Esophagus (tissue), 2 donors: Measurements from ENCODE around the gene PIGU. TPM values are rescaled to one million over a fixed set of nuclear protein-coding genes. Genes with fewer than 3 reads are reported as not detected.
A peak's percentile ranks its signal among the peaks of the same experiment; 100 is the strongest.

Experiments used
- H3K27ac ChIP-seq, 2 donors: one replicate each; pipeline ENCODE4 v1.5.1; 2013; ENCODE audit warnings: low read depth in 2 of 2, mild to moderate bottlenecking in 2 of 2, inconsistent platforms in 1 of 2, low read length in 1 of 2, moderate library complexity in 1 of 2
- H3K27me3 ChIP-seq, 2 donors: one replicate each; pipeline ENCODE4 v1.6.1; 2013; ENCODE audit warnings: low read length in 2 of 2, control low read depth in 1 of 2, mild to moderate bottlenecking in 1 of 2; ENCODE audit not compliant: insufficient read depth in 2 of 2, control insufficient read depth in 1 of 2
- H3K36me3 ChIP-seq, 2 donors: one replicate each; pipeline ENCODE4 v1.6.1; 2013; ENCODE audit warnings: low read length in 1 of 2; ENCODE audit not compliant: control insufficient read depth in 2 of 2, insufficient read depth in 2 of 2
- H3K4me1 ChIP-seq, 2 donors: one replicate each; pipeline ENCODE4 v1.6.1; 2013; ENCODE audit warnings: low read length in 1 of 2; ENCODE audit not compliant: control insufficient read depth in 2 of 2, insufficient read depth in 2 of 2
- H3K4me3 ChIP-seq, 2 donors: one replicate each; pipeline ENCODE4 v1.5.1; 2013; ENCODE audit warnings: low read length in 2 of 2, mild to moderate bottlenecking in 2 of 2, low read depth in 1 of 2, moderate library complexity in 1 of 2
- H3K9me3 ChIP-seq, 2 donors: one replicate each; pipeline ENCODE4 v1.6.1; 2013; ENCODE audit warnings: mild to moderate bottlenecking in 2 of 2, low read depth in 1 of 2, low read length in 1 of 2, moderate library complexity in 1 of 2; ENCODE audit not compliant: control insufficient read depth in 2 of 2, insufficient read depth in 1 of 2
- WGBS, 2 donors: extraction: QIAGEN DNeasy Blood & Tissue Kit; methylation state at CpG; one replicate each; pipeline ENCODE4 v1.1.7; 2013; 5-methylcytosine and 5-hydroxymethylcytosine counted together
- polyA plus RNA-seq, 2 donors: library from polyadenylated mRNA; stranded (reverse); fragments of 200-250 nt; gene quantifications; one replicate each; pipeline ENCODE4 v1.2.3, GENCODE V29; 2013
- donor health status: healthy with polysubstance abuse.
- donor health status: Bipolar disorder and iron deficiency.

PIGU gene
- polyA plus RNA-seq, 2 donors: 14.2 to 22.5 TPM

GRCh38 chr20:34629342-34629741 lies 47.5 kb downstream of the PIGU start:
- Histone ChIP-seq H3K9me3 (no peaks in the 10 kb centered on the region), H3K27ac (peak overlapping the region in 1 of 2 donors; percentile 24), H3K4me1 (peaks cover 0 to 2% of the 10 kb centered on the region in 2 donors), H3K27me3 (no peaks in the 10 kb centered on the region), H3K36me3 (no peaks in the 10 kb centered on the region), H3K4me3 (no peak overlapping the region)
- WGBS, 2 donors: 35 to 48% methylated on average over 1 of the region's 1 CpG

DNA sequence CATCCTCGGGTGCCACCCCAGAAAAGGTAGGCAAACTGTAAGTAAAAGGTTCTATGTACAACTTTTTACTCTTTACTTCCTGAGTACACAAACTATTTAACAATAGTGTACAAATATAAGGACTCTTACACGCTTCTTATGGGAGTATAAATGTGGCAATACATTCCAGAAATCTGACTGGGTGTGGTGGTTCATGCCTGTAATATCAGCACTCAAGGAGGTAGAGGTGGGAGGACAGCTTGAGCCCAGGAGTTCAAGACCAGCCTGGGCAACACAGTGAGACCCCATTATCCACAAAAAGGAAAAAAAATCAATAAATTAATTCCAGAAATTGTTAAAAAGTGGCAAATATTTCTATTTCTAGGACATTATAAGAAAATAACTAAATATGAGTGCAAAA lies 48.9 kb downstream of the PIGU start:
- Histone ChIP-seq H3K27me3 (no peaks in the 10 kb centered on the region), H3K27ac (no peak overlapping the region)
- 65 to 71% methylated on average over 2 of the region's 2 CpGs for WGBS, 2 donors

DNA sequence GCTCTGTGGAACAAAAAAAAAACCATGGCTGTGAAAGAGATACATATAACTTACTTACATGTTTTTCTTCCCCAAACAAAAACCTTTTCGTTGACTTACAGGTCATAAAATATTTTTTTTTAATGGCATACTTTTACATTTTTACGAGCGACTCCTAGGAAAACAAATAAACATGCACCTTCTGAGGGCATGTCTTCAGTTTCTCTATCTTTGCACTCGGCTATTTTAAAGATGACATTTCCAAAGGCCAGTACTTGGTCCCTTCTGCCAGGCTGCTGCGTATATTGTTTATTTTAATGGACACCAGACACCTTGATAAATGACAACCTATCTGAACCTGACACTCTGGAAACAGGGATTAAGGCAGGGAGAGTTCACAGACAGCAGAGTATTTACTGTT lies 49.4 kb downstream of the PIGU start:
- 65 to 71% methylated on average over 5 of the region's 5 CpGs for WGBS, 2 donors
- Histone ChIP-seq H3K4me3 (no peak overlapping the region), H3K9me3 (no peaks in the 10 kb centered on the region), H3K27me3 (no peaks in the 10 kb centered on the region), H3K36me3 (no peaks in the 10 kb centered on the region), H3K4me1 (peaks cover 0 to 2% of the 10 kb centered on the region in 2 donors), H3K27ac (no peak overlapping the region)

More for the DNA sequence above, 48.9 kb downstream of the PIGU start:
- Histone ChIP-seq H3K4me3 (no peak overlapping the region), H3K36me3 (no peaks in the 10 kb centered on the region), H3K9me3 (no peaks in the 10 kb centered on the region), H3K4me1 (peaks cover 0 to 2% of the 10 kb centered on the region in 2 donors)

DNA sequence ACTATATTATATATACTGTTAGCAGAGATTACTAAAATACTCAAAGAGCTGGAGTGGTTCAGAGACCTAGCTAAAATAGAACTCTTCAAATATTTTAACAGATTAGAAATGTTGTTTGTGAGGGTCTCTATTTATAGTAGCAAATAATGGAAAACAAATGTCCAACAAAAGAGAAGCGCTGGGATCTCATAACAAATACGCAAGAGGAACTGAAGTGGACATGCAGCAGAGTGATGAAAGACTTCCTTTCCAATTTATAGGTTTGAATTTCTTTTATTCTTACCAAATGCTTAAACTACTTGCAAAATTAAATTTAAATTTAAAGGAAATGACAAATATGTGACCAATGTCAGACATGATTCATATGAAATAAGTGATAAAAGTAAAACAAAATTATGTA lies 49.9 kb downstream of the PIGU start:
- Histone ChIP-seq H3K4me1 (peaks cover 0 to 2% of the 10 kb centered on the region in 2 donors), H3K36me3 (no peaks in the 10 kb centered on the region), H3K9me3 (no peaks in the 10 kb centered on the region), H3K27ac (no peak overlapping the region), H3K27me3 (no peaks in the 10 kb centered on the region), H3K4me3 (no peak overlapping the region)
- 86 to 88% methylated on average over 2 of the region's 2 CpGs for WGBS, 2 donors

DNA sequence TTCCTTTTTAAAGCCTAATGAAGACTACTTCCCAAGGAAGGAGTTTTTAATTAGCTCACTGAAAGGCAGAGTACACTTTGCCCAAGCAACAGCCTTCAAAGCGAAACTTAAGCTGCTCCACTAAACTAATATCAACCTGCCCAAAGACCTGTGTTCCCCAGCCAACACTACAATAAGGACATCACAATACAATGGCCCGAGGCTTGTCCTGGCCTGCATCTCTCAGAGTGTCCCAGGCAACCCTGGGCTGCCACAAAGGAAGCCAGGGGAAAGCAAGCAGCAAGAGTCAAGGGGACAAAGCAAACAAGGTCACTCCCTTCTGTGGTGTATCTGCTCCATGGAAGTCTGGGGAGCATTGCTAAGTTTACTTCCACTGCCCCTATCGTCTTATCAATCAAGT lies 52.3 kb downstream of the PIGU start:
- WGBS, 2 donors: 65 to 69% methylated on average over 3 of the region's 3 CpGs
- Histone ChIP-seq H3K36me3 (no peaks in the 10 kb centered on the region), H3K4me1 (peaks cover 2% of the 10 kb centered on the region in 2 donors), H3K4me3 (no peak overlapping the region), H3K27me3 (no peaks in the 10 kb centered on the region), H3K9me3 (no peaks in the 10 kb centered on the region), H3K27ac (peak overlapping the region; percentile 57 to 76)

DNA sequence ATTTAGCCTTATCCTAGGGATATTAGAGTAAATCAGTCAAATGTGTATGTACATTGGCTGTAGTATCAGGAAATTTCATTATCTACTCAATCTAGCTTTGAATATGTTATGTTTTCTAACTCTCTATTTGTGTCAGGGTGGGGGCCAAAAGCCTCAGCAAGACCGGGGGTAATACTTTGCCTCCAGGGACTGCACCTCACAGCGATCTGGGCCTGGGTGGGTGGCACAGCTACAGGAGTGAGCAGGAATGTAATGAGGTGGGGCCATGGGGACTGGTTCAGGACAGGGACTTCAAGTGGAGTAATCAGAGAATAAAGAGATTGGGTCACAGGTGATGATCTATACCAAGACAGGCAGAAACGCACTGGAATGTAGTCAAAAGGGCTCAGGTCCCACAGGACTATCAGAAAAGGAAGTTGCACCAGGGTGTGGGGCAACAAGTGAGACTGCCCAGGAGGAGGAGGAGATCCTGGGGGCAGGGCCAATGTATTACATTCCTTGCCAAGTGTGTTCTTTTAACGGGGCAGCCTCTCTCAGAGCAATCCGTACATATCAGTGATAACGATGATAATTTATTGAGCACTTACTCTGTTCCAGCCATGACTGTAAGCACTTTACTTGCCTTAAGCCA lies 54.0 kb downstream of the PIGU start:
- 76 to 87% methylated on average over 6 of the region's 6 CpGs for WGBS, 2 donors

GRCh38 chr20:34621383-34622367 lies 55.2 kb downstream of the PIGU start:
- no peaks in the 10 kb centered on the region for H3K27me3 ChIP-seq
- H3K9me3 ChIP-seq: no peaks in the 10 kb centered on the region
- peak overlapping the region; percentile 64 to 93 for H3K27ac ChIP-seq
- no peak overlapping the region for H3K4me3 ChIP-seq
- 77 to 80% methylated on average over 13 of the region's 13 CpGs for WGBS, 2 donors
- peaks cover 2% of the 10 kb centered on the region in 2 donors for H3K4me1 ChIP-seq
- H3K36me3 ChIP-seq: no peaks in the 10 kb centered on the region

More for the DNA sequence above, 54.0 kb downstream of the PIGU start:
- no peaks in the 10 kb centered on the region for H3K36me3 ChIP-seq
- H3K4me3 ChIP-seq: no peak overlapping the region
- peak overlapping the region; percentile 40 to 69 for H3K27ac ChIP-seq
- H3K4me1 ChIP-seq: peaks cover 2% of the 10 kb centered on the region in 2 donors
- no peaks in the 10 kb centered on the region for H3K27me3 ChIP-seq
- H3K9me3 ChIP-seq: no peaks in the 10 kb centered on the region

DNA sequence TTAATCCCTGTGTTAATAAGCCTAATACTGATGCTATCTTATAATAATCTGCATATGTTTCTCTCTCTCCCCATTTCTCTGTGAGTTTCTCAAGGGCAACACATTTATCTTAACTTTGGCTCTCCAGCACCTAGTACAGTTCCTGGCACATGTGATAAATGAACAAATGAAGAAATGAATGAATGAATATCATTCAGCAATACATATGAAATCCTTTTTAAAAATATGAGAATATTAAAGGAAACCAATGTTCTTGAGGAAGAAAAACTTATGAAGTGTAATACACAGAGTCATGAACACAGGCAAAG lies 55.9 kb downstream of the PIGU start:
- H3K4me3 ChIP-seq: no peak overlapping the region
- peak overlapping the region; percentile 13 to 93 for H3K27ac ChIP-seq
- no peaks in the 10 kb centered on the region for H3K27me3 ChIP-seq
- no peaks in the 10 kb centered on the region for H3K36me3 ChIP-seq
- no peaks in the 10 kb centered on the region for H3K9me3 ChIP-seq
- H3K4me1 ChIP-seq: peaks cover 2% of the 10 kb centered on the region in 2 donors

DNA sequence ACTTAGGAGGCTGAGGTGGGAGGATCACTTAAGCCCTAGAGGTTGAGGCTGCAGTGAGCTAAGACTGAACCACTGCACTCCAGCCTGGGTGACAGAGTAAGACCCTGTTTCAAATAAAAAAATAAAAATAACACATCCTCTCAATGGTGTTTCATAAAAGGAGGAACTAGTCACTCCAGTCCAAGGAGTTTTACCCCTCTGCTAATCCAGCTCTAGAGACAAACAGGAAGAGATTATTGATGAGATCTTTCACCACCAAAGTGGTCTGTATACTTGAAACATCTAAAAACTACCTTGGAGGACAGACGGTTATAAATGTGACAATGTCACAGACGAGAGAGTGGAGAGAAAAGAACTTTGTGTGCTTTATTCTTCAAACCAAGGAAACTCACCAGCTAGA lies 58.2 kb downstream of the PIGU start:
- H3K9me3 ChIP-seq: no peaks in the 10 kb centered on the region
- H3K4me3 ChIP-seq: no peak overlapping the region
- WGBS, 2 donors: 74 to 82% methylated on average over 2 of the region's 2 CpGs
- peaks cover 2% of the 10 kb centered on the region in 2 donors for H3K36me3 ChIP-seq
- no peaks in the 10 kb centered on the region for H3K27me3 ChIP-seq
- peaks cover 0 to 2% of the 10 kb centered on the region in 2 donors for H3K4me1 ChIP-seq
- H3K27ac ChIP-seq: peak overlapping the region; percentile 19 to 53
